GM12891 (cell line): ENCODE results near the gene EPO.
A peak's percentile ranks its signal among the peaks of the same experiment; 100 is the strongest.
"Not testable (repeated sequence)": the region's sequence is repeated elsewhere in the genome, so short reads cannot be mapped to it uniquely, and the experiment has no call there.

Experiments used
- DNase-seq: peaks from one replicate; pipeline ENCODE4 v3.0.0; 2011; ENCODE audit warnings: low spot score; ENCODE audit not compliant: insufficient read length
- FAIRE-seq: peaks from 2 replicates; lab custom pipeline; 2011; peaks lifted over from hg19 to GRCh38; lab: Jason Lieb, UNC
- PAX5 ChIP-seq: IDR thresholded peaks from 2 replicates; pipeline ENCODE4 v1.6.1; 2011; ENCODE audit warnings: low read length, moderate library complexity, mild to moderate bottlenecking; ENCODE audit not compliant: insufficient read depth, severe bottlenecking
- POLR2A ChIP-seq: IDR thresholded peaks from 2 replicates; pipeline ENCODE4 v1.6.1; 2011; ENCODE audit warnings: low read depth, low read length, control low read depth
- POLR2AphosphoS5 ChIP-seq: IDR thresholded peaks from 2 replicates; pipeline ENCODE4 v1.6.1; 2011; ENCODE audit warnings: low read depth, low read length, control low read depth
- POU2F2 ChIP-seq: IDR thresholded peaks from 2 replicates; pipeline ENCODE4 v1.6.1; 2011; ENCODE audit warnings: low read depth, mild to moderate bottlenecking, control low read depth, low read length, moderate library complexity
- SPI1 ChIP-seq: IDR thresholded peaks from 2 replicates; pipeline ENCODE4 v1.6.1; 2011; ENCODE audit warnings: low read depth, low read length, control low read depth
- TAF1 ChIP-seq: IDR thresholded peaks from 2 replicates; pipeline ENCODE4 v1.6.1; 2011; ENCODE audit warnings: low read depth, low read length, control low read depth

Gene EPO

DNA sequence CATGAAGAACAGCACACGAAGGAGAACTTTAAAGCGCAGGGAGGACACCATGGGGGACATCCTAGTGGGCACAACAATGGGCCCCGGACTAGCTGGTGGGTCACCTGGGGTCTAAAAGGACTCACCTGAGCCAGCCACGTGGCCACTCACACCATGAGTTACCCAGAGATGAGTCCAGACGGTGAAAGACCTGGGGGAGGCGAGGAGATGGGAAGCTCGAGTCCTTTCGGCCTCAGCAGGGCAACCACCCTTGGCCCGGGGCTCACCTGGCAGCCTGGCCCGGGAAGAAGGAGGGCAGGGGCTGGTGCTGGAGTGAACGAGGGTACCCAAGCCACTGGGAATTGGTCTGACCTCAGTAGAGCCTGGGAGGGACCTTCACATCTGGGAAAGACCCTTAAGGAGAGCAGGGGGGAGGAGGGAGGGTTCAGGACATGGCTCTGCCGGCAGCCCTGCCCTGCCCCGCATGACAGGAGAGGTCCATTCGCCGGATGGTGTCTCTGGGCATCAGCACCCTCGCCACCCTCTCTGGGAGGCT is 31.9 kb upstream of the EPO start:
- FAIRE-seq (no peak), DNase-seq (peak; percentile 13)
- TF ChIP-seq PAX5 (no peak), POLR2AphosphoS5 (no peak), TAF1 (no peak), POU2F2 (no peak), POLR2A (no peak), SPI1 (no peak)

DNA sequence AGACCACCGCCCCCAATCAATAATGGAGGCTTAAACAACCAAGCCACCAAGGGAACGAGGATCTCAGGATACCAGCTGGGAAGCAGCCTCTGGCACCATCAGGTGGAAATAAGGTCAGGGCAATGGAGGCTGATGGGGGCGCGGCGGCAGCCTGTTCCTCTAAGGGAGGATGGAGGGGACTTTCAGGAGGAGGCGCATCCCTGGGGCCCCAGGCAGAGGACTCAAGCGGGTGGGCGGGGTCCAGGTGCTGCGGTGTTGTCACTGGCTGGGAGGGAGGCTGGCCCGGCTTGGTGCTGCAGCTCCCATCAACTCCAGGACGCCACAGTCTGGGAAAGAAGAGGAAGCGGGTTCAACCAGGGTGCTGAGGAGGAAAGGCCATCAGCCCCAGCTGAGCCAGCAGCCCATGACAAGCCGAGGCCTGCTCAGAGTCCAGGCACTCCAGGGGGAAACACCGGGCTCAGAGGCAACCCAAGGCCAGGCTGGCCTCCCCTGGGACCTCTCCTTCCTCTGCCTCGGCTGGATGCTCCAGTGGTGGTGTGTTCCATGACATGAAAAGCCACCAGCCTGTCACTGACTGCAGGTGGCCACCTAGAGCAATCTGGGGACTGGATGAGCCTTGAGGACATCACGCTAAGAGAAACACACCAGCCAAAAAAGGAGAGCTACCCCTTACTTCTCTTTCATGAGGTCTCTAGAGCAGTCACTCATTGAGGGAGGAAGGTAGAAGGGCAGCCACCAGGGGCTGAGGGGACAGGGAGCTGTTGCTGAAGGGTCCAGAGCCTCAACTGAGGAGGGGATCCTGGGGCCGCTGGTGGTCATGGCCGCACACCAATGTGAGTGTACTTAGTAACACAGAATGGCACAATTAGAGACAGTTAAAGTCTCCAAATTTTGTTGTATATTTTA is 30.8 kb upstream of the EPO start:
- DNase-seq: peak; percentile 22
- peak; percentile 9 for FAIRE-seq

DNA sequence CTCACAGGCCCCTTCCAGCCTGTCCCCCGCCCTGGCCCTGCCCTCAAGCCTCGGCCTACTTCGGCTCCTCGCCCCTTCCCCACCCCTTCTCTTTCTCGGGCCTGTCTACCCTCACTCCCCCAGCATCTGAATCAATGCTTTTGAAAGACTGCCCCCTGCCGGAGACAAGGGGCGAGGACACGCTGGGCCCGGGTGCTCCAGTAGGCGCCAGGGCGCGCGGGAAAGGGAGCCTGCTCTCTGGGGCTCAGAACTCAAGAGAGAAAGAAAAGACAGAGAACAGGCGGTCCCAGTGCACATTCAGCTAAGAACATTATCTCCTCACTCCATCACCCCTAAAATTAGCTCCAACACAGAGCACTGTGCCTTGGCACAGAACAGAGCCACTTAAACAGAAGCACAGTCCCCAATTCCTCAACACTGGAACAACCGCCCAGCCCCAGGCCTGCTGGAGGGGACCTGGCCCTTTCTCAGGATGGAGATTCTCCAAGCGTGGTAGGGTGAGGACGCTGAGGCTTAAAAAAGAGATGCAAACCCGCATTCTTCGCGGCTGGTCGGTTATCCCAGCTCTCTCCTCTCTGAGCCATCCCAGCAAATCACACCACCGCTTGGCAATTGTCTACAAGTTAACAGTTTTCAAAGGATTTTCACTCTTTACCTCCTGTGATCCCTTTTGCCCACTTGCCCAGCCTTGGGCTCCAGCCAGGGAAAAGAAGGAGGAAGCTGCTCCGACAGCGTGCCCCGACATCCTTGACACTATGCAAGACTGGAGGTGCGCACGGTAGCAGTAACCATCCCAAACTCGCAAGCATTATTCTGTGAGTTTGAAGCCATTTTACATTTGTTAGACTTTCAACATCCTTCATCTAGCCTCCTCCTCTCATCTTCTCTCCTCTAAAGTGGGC is 28.3 kb upstream of the EPO start:
- DNase-seq: peak; percentile 90
- no peak for TF ChIP-seq PAX5
- TF ChIP-seq POLR2A: no peak
- no peak for TF ChIP-seq TAF1
- no peak for TF ChIP-seq POU2F2
- TF ChIP-seq POLR2AphosphoS5: no peak
- no peak for TF ChIP-seq SPI1
- peak; percentile 60 for FAIRE-seq

More for the DNA sequence above, 30.8 kb upstream of the EPO start:
- TF ChIP-seq SPI1: no peak
- TF ChIP-seq POLR2AphosphoS5: no peak
- no peak for TF ChIP-seq PAX5
- no peak for TF ChIP-seq POU2F2
- TF ChIP-seq POLR2A: no peak
- no peak for TF ChIP-seq TAF1

DNA sequence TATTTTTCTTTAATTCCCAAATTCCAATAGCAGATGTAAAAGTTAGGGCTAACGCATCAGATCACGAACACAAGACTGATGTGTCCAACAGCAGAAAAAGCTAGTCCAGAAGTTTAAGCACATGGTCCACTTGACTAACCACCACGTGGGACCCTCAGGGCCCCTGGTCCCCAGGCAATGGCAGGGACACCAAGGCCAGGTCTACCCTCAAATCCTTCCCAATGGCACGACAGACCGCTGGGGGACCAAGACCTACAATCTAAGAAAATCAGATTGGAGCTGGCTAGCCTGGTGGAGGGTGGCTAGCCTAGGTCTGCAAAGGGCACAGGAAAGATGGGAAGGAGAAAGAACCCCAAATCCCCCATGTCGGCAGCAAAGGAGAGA is 27.7 kb upstream of the EPO start:
- TF ChIP-seq SPI1 (no peak), PAX5 (no peak), POLR2A (no peak), POU2F2 (no peak), TAF1 (no peak), POLR2AphosphoS5 (no peak)
- DNase-seq (no peak), FAIRE-seq (peak; percentile 50)

DNA sequence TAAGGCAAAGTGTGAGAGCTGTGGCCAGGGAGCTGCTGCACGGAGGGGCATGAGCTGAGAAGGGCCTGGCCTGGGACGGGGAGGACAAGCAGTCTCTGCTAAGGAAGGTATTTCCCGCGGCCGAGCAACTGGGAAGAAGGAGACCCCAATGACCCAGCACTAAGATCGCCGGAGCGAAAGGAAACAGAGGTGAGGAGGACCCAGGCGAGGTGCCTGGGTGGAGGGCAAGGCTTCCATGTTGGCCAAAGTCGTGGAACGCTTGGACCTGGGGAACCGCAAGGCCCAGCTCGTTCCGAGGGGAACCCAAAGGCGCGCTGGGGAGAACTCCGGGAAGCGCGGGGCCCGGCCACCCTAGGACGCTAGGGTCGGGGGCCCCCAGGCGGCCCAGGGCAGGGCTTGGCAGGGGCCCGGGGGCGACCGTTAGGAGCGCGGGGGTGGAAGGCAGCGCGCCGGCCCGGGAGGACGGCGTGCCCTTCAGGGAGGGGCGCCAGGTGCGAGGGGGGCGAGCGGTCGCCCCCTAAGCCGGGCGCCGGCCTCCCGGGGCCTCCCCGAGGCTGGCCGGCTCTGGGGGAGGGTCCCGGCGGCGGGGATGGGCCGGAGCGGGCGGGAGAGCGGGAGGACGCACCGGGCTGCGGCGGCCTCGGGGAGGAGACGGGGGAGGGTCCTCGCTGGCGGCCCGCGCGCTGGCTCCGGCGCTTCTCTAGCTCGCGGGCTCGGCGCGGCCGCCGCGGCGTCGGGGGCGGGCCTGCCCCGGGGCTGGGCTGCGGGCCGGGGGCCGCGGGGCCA is 26.8 kb upstream of the EPO start:
- peak; percentile 43 for DNase-seq
- no peak for FAIRE-seq
- no peak for TF ChIP-seq TAF1
- no peak for TF ChIP-seq SPI1
- no peak for TF ChIP-seq POU2F2
- TF ChIP-seq POLR2A: no peak

DNA sequence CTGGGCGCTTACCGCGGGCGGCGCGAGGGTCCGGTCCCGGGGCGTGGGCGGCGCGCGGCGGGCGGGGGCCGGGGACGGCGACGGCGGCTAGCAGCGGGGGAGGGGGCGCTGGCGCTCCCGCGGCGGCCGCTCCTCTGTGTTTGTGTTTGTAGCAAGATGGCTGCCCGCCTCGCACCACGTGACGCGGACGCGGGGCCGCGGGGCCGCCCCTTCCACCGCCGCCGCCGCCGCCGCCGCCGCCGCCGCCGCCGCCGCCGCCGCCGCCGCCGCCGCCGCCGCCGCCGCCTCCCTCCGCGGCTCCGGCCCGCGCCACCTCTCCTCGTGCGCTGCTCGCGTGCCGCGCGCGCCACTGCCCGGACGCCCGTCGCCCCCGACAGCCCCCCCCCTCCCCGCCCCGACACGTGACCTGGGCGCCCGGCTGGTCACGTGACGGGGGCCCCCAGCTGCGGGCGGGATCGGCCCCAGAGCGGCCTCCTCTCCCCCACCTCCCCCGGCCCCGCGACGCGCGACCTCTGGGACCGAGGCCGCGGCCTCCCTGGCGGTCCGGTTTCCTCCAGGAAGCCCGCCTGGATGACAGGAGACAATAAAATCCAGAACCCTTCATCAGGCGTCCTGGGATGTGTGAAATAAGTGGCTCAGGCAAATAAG is 26.0 kb upstream of the EPO start, which contains the start of gene GIGYF1:
TSS of gene GIGYF1 (minus strand) at position 153 of the 648 bp plus-strand sequence. CDS start 6,012 bp downstream, outside the sequence.
- FAIRE-seq (peak; percentile 83), DNase-seq (peak; percentile 85)
- TF ChIP-seq TAF1 (no peak), POLR2AphosphoS5 (no peak), POLR2A (no peak), POU2F2 (no peak), PAX5 (no peak), SPI1 (no peak)

DNA sequence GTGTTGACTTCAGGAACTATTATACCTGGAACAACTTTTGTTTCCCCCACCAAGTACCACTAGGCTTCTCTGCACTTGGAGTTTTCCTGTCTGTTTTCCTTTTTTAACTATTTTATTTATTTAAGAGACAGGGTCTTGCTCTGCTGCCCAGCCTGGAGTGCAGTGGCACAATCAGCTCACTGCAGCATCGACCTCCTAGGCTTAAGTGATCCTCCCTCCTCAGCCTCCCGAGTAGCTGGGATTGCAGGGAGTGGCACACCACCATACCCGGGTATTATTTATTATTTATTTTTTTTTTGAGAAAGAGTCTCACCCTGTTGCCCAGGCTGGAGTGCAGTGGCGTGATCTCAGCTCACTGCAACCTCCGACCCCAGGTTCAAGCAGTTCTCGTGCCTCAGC is 24.1 kb upstream of the EPO start:
- FAIRE-seq (peak; percentile 20), DNase-seq (no peak)
- TF ChIP-seq PAX5 (no peak), POLR2AphosphoS5 (no peak), SPI1 (no peak), TAF1 (no peak), POLR2A (no peak), POU2F2 (no peak)

DNA sequence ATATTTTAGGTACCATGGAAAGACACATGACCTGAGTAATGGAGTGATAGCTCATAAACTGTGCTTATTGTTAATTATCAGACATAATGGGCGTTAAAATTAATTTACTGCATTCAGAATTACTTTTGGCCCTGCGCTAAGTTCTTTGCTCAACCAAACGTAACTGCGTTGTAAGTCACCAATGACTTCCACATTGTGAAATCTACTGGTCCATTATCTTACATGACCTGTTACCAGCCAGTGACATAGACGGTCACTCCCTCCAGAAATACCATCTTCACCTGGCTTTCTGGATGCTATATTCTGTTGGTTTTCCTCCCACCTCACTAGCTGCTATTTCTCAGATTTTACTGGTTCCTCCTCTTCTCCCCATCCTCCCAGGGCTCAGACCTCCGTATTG is 21.2 kb upstream of the EPO start:
- DNase-seq: no peak
- TF ChIP-seq POLR2AphosphoS5: no peak
- TF ChIP-seq PAX5: no peak
- no peak for TF ChIP-seq SPI1
- no peak for TF ChIP-seq POLR2A
- no peak for TF ChIP-seq TAF1
- TF ChIP-seq POU2F2: no peak
- no peak for FAIRE-seq

DNA sequence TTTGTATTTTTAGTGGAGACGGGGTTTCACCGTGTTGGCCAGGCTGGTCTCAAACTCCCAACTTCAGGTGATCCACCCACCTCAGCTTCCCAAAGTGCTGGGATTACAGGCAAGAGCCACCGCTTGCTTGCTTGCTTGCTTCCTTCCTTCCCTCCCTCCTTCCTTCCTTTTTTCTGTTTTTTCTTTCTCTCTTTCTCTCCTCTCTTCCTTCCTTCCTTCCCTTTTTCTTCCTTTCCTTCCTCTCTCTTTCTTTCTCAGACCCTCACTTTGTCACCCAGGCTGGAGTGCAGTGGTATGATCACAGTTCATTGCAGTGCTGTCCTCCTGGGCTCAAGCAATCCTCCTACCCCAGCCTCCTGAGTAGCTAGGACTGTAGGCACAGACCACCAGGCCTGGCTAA is 19.2 kb upstream of the EPO start:
- DNase-seq, FAIRE-seq: not testable (repeated sequence)
